NT2/D1 (cell line): ENCODE results near the gene EGFR.

ENCODE experiments used
- SUZ12 ChIP-seq: IDR thresholded peaks from 2 replicates; pipeline ENCODE4 v1.6.1; 2011; ENCODE audit not compliant: insufficient read length, insufficient read depth; ENCODE audit errors: extremely low read depth
- ZNF274 ChIP-seq: IDR thresholded peaks from 2 replicates; pipeline ENCODE4 v1.6.1; 2011; ENCODE audit warnings: mild to moderate bottlenecking, low read depth, low read length

DNA sequence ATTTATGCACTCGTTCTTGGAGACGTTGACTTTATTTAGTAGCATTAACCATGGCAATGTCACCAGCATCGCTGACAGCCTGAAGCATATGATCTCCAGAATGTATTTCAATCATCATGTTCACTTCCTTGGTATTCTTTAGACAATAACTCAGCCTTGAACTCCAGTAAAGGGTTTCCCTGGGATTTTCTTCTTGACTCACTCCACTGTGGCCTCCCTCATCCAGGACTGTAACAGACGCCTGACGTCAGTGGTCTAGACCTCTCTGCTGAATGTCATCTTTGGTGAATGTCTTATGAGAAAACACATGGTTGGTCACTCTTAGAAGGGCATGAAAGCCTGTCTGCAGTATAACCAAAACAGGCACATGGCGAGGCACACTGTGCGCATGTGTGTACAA, 64.4 kb downstream of the EGFR start:
- no peak for TF ChIP-seq ZNF274
- TF ChIP-seq SUZ12 = no peak
